ENCODE measurements around the gene EBNA1BP2. TPM values are rescaled to one million over a fixed set of nuclear protein-coding genes. Genes with fewer than 3 reads are reported as not detected.

The EBNA1BP2 gene
- total RNA-seq, 1 donor, result 65.9 TPM

DNA sequence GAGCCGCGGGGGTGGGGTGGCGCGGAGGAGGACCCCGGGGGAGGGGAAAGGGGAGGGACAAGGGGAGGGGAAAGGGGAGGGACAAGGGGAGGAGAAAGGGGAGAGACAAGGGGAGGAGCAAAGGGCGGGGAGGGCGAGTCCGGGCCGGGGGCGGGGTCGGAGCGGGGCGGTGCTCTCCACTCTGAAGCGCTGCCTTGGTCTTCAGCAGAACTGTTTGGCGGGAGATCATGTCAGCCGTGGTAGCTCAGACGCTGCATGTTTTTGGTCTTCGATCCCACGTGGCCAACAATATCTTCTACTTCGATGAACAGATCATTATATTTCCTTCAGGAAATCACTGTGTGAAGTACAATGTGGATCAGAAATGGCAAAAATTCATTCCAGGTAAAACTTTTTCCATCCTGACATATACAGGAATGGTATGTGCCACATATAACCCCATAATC lies 460 bp upstream of the EBNA1BP2 start:
- DNase-seq (ENCODE audit: low read depth), result peak; percentile 84
- TF ChIP-seq, protein P1, sequence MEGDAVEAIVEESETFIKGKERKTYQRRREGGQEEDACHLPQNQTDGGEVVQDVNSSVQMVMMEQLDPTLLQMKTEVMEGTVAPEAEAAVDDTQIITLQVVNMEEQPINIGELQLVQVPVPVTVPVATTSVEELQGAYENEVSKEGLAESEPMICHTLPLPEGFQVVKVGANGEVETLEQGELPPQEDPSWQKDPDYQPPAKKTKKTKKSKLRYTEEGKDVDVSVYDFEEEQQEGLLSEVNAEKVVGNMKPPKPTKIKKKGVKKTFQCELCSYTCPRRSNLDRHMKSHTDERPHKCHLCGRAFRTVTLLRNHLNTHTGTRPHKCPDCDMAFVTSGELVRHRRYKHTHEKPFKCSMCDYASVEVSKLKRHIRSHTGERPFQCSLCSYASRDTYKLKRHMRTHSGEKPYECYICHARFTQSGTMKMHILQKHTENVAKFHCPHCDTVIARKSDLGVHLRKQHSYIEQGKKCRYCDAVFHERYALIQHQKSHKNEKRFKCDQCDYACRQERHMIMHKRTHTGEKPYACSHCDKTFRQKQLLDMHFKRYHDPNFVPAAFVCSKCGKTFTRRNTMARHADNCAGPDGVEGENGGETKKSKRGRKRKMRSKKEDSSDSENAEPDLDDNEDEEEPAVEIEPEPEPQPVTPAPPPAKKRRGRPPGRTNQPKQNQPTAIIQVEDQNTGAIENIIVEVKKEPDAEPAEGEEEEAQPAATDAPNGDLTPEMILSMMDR (IDR thresholded peaks at IDR 0.05; ENCODE audit: insufficient read depth, low read length), result no peak
- H3K4me3 ChIP-seq (ENCODE audit: low read depth, low read length), result peak overlapping the region; percentile 98

- TF ChIP-seq, protein P1 (IDR thresholded peaks at IDR 0.05; ENCODE audit: insufficient read depth, low read length), result no peak
- peak overlapping the region; percentile 98 for H3K4me3 ChIP-seq (ENCODE audit: low read depth, low read length)
- DNase-seq (ENCODE audit: low read depth), result peak; percentile 1
Measured at GRCh38 chr1:43171312-43171875, 696 bp downstream of the EBNA1BP2 start.

DNA sequence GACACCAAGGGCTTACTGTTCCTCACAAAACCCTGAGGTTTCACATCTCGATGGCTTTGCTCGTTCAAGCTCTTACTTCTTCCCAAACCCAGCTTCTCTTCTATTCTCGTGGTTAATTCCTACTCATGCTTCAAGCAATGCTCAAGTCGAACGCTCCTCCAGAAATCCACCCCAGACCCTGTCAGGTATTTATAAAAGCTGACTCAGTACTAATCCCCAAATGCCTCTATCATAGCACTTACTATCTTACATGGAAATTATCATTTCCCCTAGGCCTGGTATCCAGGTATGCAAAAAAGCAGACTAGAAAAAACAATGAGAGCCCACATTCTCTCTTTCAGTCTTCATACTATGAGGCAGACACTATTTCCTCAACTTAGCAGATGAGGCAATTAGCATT lies 6.3 kb downstream of the EBNA1BP2 start:
- TF ChIP-seq, protein P1 (IDR thresholded peaks at IDR 0.05; ENCODE audit: insufficient read depth, low read length), result no peak
- DNase-seq (ENCODE audit: low read depth), result no peak
- H3K4me3 ChIP-seq (ENCODE audit: low read depth, low read length), result no peak overlapping the region

- H3K4me3 ChIP-seq (ENCODE audit: low read depth, low read length), result no peak overlapping the region
- DNase-seq (ENCODE audit: low read depth), result no peak
- TF ChIP-seq, protein P1 (IDR thresholded peaks at IDR 0.05; ENCODE audit: insufficient read depth, low read length), result no peak
Measured at GRCh38 chr1:43165162-43165561, 6.9 kb downstream of the EBNA1BP2 start.

DNA sequence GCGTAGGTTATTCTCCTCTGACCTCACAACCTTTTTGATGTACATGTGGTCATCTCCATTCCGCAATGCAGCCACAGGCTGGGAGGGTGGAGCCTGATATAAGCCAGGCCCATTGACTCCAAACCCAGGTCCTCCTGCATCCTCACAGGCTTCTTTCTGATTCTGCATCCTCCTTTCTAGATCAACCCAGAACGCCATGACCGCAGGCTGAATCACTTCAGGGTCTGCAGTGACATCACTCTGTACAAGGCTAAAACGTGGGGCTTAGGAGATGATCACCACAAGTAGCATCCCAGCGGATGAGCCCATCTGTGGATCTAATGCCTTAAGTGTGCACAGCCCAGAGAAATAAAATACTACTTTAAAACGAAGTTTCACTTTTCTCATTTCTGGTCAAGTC lies 16.1 kb downstream of the EBNA1BP2 start:
- no peak for DNase-seq (ENCODE audit: low read depth)
- H3K4me3 ChIP-seq (ENCODE audit: low read depth, low read length), result no peak overlapping the region
- TF ChIP-seq, protein P1 (IDR thresholded peaks at IDR 0.05; ENCODE audit: insufficient read depth, low read length), result no peak

GRCh38 chr1:43153443-43153842 lies 18.6 kb downstream of the EBNA1BP2 start:
- no peak for DNase-seq (ENCODE audit: low read depth)
- TF ChIP-seq, protein P1 (IDR thresholded peaks at IDR 0.05; ENCODE audit: insufficient read depth, low read length), result no peak

DNA sequence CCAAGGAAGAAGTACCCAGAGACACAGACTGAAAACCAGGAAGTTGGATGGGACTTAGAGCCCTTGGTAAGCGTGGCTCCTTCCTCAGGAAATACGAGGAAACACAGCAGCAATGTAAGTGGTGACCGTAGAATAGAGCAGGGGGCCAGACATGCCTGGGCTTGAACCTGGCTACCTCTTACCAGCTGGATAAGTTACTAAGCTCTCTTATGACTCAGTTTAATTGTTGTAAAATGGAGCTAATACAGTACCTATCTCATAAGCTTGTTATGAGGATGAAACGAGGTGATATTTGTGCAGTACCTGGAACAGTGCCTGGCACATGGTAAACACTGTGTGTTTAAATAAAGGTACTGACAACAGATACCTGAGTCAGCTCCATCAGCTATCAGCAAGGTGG lies 19.2 kb downstream of the EBNA1BP2 start:
- no peak overlapping the region for H3K4me3 ChIP-seq (ENCODE audit: low read depth, low read length)
- peak; percentile 1 for DNase-seq (ENCODE audit: low read depth)
- TF ChIP-seq, protein P1 (IDR thresholded peaks at IDR 0.05; ENCODE audit: insufficient read depth, low read length), result no peak

More at GRCh38 chr1:43153443-43153842, 18.6 kb downstream of the EBNA1BP2 start:
- H3K4me3 ChIP-seq (ENCODE audit: low read depth, low read length), result no peak overlapping the region

All from fibroblast of the aortic adventitia (primary cell).